ENCODE measurements around the gene AOX1.

DNA sequence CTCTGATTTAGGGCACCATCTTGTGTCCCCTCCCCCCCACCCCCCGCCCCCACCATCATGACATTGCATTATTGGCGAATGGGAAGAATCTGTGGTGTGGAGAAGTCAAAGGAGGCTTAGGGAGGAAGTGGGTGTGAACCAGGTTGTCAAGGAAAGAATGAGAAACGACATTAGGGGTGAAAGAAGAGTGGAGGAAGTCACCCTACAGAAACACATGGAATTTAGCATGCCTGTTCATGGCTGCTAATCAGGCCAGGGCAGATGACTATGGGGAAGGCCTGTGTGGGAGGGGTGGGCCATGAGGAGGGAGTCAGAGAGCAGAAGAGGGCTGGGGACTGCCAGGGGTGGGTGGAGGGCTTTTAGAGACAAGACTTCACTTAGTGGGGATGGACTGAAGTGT, 81.6 kb downstream of the AOX1 start:
- TF ChIP-seq CTCF (IDR thresholded peaks at IDR 0.05; ENCODE audit: low read depth, low read length) (no peak), POLR2A (IDR thresholded peaks at IDR 0.05; ENCODE audit: extremely low read depth, insufficient read length) (no peak)
